Measurements from ENCODE around the gene IRX4. TPM values are rescaled to one million over a fixed set of nuclear protein-coding genes. Genes with fewer than 3 reads are reported as not detected.

Gene IRX4
- total and polyA plus RNA-seq, 4 donors: not detected

DNA sequence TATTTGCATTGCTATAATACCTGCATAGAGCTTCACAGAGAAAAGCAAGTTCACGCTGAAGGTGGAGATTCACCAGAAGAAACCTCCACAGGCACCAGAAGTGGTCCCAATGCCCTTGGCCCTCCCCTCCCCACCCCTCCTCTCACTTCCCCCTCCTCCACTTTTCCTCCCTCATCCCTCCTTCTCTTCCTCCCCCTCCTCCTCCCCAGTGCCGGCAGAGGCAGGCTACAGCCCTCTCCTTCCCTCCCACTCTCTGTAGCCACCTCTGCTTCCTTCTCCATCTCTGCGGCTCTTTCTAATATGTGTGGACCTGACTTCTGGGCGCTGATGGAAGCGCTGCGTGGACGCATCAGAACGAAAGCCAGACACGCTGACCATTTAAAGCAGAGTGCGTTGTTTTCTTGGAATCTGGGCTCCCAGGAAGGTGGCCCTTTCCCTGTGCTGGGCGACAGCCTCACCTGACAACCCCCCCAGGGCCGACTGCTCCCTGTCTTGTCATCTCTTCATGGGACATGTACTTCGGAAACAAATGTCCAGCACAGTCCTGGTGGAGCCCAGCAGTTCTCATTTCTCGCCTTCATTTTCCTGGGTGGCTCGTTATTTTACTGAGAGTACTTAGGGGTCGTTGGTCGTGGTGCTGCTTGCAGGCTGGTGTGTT lies 52.0 kb downstream of the IRX4 start:
- Histone ChIP-seq H3K36me3 (ENCODE audit: control insufficient read depth in 4 of 4, insufficient read depth in 3 of 4, low read depth in 1 of 4, low read length in 3 of 4) (peaks cover 0 to 3% (median 0%) of the 10 kb centered on the region in 4 donors), H3K4me3 (ENCODE audit: low read depth in 1 of 3, low read length in 3 of 3) (no peak overlapping the region), H3K27me3 (ENCODE audit: control insufficient read depth in 4 of 4, insufficient read depth in 4 of 4, low read length in 3 of 4) (no peaks in the 10 kb centered on the region), H3K4me1 (ENCODE audit: control insufficient read depth in 4 of 4, insufficient read depth in 4 of 4, low read length in 3 of 4) (no peaks in the 10 kb centered on the region), H3K9me3 (ENCODE audit: control insufficient read depth in 4 of 4, low read length in 3 of 4) (no peaks in the 10 kb centered on the region), H3K27ac (ENCODE audit: low read depth in 1 of 2, low read length in 2 of 2) (no peak overlapping the region), H3K9ac (ENCODE audit: low read depth in 1 of 2, low read length in 2 of 2) (no peak overlapping the region)
- no peak for TF ChIP-seq EGR1 (IDR thresholded peaks at IDR 0.05; ENCODE audit: low read depth in 2 of 2)
- no peak for TF ChIP-seq RAD21 (IDR thresholded peaks at IDR 0.05)
- TF ChIP-seq, protein P1, sequence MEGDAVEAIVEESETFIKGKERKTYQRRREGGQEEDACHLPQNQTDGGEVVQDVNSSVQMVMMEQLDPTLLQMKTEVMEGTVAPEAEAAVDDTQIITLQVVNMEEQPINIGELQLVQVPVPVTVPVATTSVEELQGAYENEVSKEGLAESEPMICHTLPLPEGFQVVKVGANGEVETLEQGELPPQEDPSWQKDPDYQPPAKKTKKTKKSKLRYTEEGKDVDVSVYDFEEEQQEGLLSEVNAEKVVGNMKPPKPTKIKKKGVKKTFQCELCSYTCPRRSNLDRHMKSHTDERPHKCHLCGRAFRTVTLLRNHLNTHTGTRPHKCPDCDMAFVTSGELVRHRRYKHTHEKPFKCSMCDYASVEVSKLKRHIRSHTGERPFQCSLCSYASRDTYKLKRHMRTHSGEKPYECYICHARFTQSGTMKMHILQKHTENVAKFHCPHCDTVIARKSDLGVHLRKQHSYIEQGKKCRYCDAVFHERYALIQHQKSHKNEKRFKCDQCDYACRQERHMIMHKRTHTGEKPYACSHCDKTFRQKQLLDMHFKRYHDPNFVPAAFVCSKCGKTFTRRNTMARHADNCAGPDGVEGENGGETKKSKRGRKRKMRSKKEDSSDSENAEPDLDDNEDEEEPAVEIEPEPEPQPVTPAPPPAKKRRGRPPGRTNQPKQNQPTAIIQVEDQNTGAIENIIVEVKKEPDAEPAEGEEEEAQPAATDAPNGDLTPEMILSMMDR (IDR thresholded peaks at IDR 0.05; ENCODE audit: low read depth, low read length, missing input control): no peak
- no peak for TF ChIP-seq FOXA2 (IDR thresholded peaks at IDR 0.05)
- TF ChIP-seq, protein P2, sequence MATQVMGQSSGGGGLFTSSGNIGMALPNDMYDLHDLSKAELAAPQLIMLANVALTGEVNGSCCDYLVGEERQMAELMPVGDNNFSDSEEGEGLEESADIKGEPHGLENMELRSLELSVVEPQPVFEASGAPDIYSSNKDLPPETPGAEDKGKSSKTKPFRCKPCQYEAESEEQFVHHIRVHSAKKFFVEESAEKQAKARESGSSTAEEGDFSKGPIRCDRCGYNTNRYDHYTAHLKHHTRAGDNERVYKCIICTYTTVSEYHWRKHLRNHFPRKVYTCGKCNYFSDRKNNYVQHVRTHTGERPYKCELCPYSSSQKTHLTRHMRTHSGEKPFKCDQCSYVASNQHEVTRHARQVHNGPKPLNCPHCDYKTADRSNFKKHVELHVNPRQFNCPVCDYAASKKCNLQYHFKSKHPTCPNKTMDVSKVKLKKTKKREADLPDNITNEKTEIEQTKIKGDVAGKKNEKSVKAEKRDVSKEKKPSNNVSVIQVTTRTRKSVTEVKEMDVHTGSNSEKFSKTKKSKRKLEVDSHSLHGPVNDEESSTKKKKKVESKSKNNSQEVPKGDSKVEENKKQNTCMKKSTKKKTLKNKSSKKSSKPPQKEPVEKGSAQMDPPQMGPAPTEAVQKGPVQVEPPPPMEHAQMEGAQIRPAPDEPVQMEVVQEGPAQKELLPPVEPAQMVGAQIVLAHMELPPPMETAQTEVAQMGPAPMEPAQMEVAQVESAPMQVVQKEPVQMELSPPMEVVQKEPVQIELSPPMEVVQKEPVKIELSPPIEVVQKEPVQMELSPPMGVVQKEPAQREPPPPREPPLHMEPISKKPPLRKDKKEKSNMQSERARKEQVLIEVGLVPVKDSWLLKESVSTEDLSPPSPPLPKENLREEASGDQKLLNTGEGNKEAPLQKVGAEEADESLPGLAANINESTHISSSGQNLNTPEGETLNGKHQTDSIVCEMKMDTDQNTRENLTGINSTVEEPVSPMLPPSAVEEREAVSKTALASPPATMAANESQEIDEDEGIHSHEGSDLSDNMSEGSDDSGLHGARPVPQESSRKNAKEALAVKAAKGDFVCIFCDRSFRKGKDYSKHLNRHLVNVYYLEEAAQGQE (IDR thresholded peaks at IDR 0.05): no peak
- TF ChIP-seq JUND (IDR thresholded peaks at IDR 0.05): no peak
- TF ChIP-seq TAF1 (conservative IDR thresholded peaks at IDR 0.05): no peak
- TF ChIP-seq, protein P3, sequence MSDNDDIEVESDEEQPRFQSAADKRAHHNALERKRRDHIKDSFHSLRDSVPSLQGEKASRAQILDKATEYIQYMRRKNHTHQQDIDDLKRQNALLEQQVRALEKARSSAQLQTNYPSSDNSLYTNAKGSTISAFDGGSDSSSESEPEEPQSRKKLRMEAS (IDR thresholded peaks at IDR 0.05): no peak
- 85% methylated on average over 17 of the region's 17 CpGs for WGBS
- DNase-seq (ENCODE audit: low spot score): no peak

DNA sequence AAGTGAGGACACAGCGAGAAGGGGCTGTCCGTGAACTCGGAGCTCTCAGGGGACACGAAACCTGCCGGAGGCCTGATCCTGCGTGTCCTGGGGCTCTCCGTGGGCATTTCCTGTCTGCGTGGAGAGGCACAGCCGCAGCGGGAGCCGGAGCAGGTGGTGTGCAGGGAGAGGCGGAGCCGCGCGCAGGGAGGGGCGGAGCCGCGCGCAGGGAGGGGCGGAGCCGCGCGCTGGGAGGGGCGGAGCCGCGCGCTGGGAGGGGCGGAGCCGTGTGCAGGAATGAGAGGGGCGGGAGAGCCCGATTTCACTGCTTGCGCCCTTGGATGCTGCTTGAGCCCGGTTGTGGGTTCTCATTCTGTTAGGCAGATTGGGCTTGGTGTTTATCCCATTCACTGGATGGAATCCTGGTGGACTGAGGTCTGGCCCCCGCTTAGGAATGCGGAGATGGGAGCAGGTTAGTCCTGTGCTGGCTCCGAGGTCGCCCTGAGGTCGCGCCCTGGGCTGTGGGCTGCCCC lies 54.8 kb downstream of the IRX4 start:
- no peaks in the 10 kb centered on the region for H3K4me1 ChIP-seq (ENCODE audit: control insufficient read depth in 4 of 4, insufficient read depth in 4 of 4, low read length in 3 of 4)
- no peak for DNase-seq (ENCODE audit: low spot score)
- no peaks in the 10 kb centered on the region for H3K9me3 ChIP-seq (ENCODE audit: control insufficient read depth in 4 of 4, low read length in 3 of 4)
- WGBS: 66% methylated on average over 39 of the region's 39 CpGs
- H3K27me3 ChIP-seq (ENCODE audit: control insufficient read depth in 4 of 4, insufficient read depth in 4 of 4, low read length in 3 of 4): no peaks in the 10 kb centered on the region
- H3K9ac ChIP-seq (ENCODE audit: low read depth in 1 of 2, low read length in 2 of 2): no peak overlapping the region
- H3K27ac ChIP-seq (ENCODE audit: low read depth in 1 of 2, low read length in 2 of 2): no peak overlapping the region
- TF ChIP-seq, protein P4, sequence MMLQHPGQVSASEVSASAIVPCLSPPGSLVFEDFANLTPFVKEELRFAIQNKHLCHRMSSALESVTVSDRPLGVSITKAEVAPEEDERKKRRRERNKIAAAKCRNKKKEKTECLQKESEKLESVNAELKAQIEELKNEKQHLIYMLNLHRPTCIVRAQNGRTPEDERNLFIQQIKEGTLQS (IDR thresholded peaks at IDR 0.05): no peak
- TF ChIP-seq FOXA2 (IDR thresholded peaks at IDR 0.05): no peak
- H3K36me3 ChIP-seq (ENCODE audit: control insufficient read depth in 4 of 4, insufficient read depth in 3 of 4, low read depth in 1 of 4, low read length in 3 of 4): peaks cover 0 to 4% (median 1%) of the 10 kb centered on the region in 4 donors
- H3K4me3 ChIP-seq (ENCODE audit: low read depth in 1 of 3, low read length in 3 of 3): no peak overlapping the region

Other genes with a start within 250 kb of the IRX4 start
- 10 to 100 TPM; 22.3 to 29.2 TPM for gene MRPL36, start 83.1 kb downstream of the IRX4 start, total RNA-seq
- 100 to 1,000 TPM in 1 of 2 donors, 10 to 100 TPM in 1; 83.5 to 106 TPM for gene MRPL36, start 83.1 kb downstream of the IRX4 start, polyA plus RNA-seq
- 10 to 100 TPM; 18.7 to 33.4 TPM for gene NDUFS6, start 81.5 kb downstream of the IRX4 start, total RNA-seq
- gene NDUFS6, start 81.5 kb downstream of the IRX4 start, polyA plus RNA-seq: 10 to 100 TPM; 61.1 to 82.5 TPM